Testis (tissue), 3 donors: ENCODE results near the gene EPN1. TPM values are rescaled to one million over a fixed set of nuclear protein-coding genes. Genes with fewer than 3 reads are reported as not detected.

Source experiments
- DNase-seq: peaks from one replicate; pipeline ENCODE4 v3.0.0-alpha.2; 2019
- H3K27ac ChIP-seq, 2 donors: fragments of 200-600 bp; sonication (generic); one replicate each; pipeline ENCODE4 v1.5.1; 2019
- H3K27me3 ChIP-seq: fragments of 200-600 bp; sonication (generic); one replicate; pipeline ENCODE4 v1.5.1; 2019
- H3K36me3 ChIP-seq: fragments of 200-600 bp; sonication (generic); one replicate; pipeline ENCODE4 v1.5.1; 2017; ENCODE audit warnings: low read depth; ENCODE audit errors: missing control alignments
- H3K4me1 ChIP-seq: fragments of 200-600 bp; sonication (generic); one replicate; pipeline ENCODE4 v1.5.1; 2019
- H3K4me3 ChIP-seq, 2 donors: fragments of 200-600 bp; sonication (generic); one replicate each; pipeline ENCODE4 v1.5.1; 2017 to 2019
- H3K9me3 ChIP-seq: fragments of 200-600 bp; sonication (generic); one replicate; pipeline ENCODE4 v1.5.1; 2017
- POLR2A ChIP-seq: fragments of 450-650 bp; IDR thresholded peaks from one replicate; pipeline ENCODE4 v1.6.1; 2017; ENCODE audit warnings: antibody characterized with exemption, mild to moderate bottlenecking, moderate library complexity
- WGBS, 2 donors: methylation state at CpG; one replicate each; pipeline ENCODE4 v1.1.5; 2018; 5-methylcytosine and 5-hydroxymethylcytosine counted together
- intact Hi-C: fragments of 100-400 bp; cut with DNase I; formaldehyde crosslinking; loops from one replicate; pipeline ENCODE4 v1.15.1; 2023; ENCODE audit warnings: low total_unique reads
- polyA plus RNA-seq: library from polyadenylated mRNA; stranded (reverse); fragments of 350-450 nt; fragmentation: Illumina TruSeq; extraction: RNeasy Lipid Tissue Mini Kit (QIAGEN cat#74804); gene quantifications from one replicate; pipeline ENCODE4 v1.2.3, GENCODE V29; 2014; ENCODE audit warnings: low read depth, low replicate concordance; ENCODE audit not compliant: insufficient read depth
- total RNA-seq, 2 donors: library from RNA; depleted of rRNA; stranded (reverse); fragments of >200 nt; gene quantifications; one replicate each; pipeline ENCODE4 v1.2.3, GENCODE V29; 2016
- TF ChIP-seq, protein P1 (sequence below), 3 experiments: fragments of 450-650 bp in 2 of 3; fragments of 200-600 bp in 1 of 3; sonication (generic) in 1 of 3; IDR thresholded peaks; one replicate each; pipeline ENCODE4 v1.5.1; 2016 to 2019; ENCODE audit warnings: antibody characterized with exemption in 3 of 3, mild to moderate bottlenecking in 2 of 3, moderate library complexity in 1 of 3

Gene EPN1
- total and polyA plus RNA-seq, 3 donors from 2014 or later = 134 to 303 (median 176) TPM

DNA sequence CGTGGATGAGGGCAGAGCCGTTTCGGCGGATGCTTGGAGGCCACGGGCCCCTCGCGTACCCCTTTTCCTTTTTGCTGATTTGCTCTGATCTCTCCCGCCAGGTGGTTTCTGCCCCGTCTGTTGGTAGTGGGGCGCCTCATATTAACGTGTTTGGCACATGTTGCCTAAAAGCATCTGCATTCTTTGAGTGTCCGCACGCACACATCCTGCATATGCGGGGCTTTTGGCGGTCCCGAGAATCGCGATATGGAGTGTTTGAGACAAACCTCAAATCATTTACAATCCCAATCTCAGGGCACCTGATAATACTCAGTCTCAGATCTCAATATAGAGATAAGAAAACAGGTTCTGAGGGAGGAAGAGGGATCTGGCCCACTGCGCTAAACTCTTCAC is 19.4 kb upstream of the EPN1 start:
- 0 to 1% methylated on average over 19 of the region's 19 CpGs for WGBS, 2 donors
- Histone ChIP-seq H3K36me3 (no peaks in the 10 kb centered on the region), H3K27ac (peak overlapping the region; percentile 96 to 100), H3K4me3 (peak overlapping the region; percentile 82 to 97), H3K27me3 (no peaks in the 10 kb centered on the region), H3K4me1 (peaks cover 49% of the 10 kb centered on the region), H3K9me3 (no peaks in the 10 kb centered on the region)
- intact Hi-C loops = no loop called here
- no peak for DNase-seq
- TF ChIP-seq, protein P1, sequence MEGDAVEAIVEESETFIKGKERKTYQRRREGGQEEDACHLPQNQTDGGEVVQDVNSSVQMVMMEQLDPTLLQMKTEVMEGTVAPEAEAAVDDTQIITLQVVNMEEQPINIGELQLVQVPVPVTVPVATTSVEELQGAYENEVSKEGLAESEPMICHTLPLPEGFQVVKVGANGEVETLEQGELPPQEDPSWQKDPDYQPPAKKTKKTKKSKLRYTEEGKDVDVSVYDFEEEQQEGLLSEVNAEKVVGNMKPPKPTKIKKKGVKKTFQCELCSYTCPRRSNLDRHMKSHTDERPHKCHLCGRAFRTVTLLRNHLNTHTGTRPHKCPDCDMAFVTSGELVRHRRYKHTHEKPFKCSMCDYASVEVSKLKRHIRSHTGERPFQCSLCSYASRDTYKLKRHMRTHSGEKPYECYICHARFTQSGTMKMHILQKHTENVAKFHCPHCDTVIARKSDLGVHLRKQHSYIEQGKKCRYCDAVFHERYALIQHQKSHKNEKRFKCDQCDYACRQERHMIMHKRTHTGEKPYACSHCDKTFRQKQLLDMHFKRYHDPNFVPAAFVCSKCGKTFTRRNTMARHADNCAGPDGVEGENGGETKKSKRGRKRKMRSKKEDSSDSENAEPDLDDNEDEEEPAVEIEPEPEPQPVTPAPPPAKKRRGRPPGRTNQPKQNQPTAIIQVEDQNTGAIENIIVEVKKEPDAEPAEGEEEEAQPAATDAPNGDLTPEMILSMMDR (IDR thresholded peaks at IDR 0.05) = no peak
- TF ChIP-seq POLR2A = no peak

GRCh38 chr19:55656552-55656951 is 18.5 kb upstream of the EPN1 start:
- H3K27ac ChIP-seq = no peak overlapping the region
- intact Hi-C loops = no loop called here
- 31 to 39% methylated on average over 7 of the region's 7 CpGs for WGBS, 2 donors

DNA sequence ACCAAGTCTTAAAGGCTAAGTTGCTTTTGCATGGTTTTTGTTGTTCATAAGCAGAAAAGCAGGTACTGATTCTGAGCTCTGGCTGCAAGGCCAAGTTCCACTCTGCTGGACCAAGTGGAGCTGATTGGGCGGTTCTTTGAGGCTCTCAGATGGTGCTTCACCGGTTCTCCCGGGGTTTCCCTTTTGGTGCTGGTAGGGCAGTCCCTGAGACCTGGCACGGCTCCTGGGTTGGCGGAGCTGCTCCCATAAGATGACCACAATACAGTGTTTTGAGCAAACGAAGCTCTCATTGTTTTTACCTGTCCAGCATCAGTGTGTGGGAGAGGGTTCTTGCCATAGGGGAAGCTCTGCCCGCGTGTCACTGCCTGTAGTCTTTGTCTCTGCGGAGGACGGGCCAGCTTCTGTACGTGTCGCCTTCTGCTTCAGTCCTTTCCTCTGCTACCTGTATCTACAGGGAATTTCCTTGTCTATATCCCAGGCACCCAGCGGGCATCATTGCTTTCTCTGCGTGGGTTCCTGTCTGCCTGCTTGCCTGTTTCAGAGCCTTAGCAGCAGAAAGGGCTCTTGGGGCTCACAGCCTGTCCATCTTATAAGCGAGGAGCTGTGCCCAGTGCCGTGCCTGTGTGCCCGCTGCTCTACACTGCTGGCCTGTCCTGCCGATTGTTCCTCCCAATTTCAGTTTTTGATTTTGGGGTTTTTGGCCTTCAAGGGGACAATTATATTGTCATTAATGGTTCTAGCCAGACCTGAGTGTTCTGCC is 17.9 kb upstream of the EPN1 start:
- WGBS, 2 donors = 23 to 26% methylated on average over 13 to 18 of the region's 18 CpGs
- Histone ChIP-seq H3K27me3 (no peaks in the 10 kb centered on the region), H3K9me3 (no peaks in the 10 kb centered on the region), H3K4me1 (peaks cover 58% of the 10 kb centered on the region), H3K27ac (no peak overlapping the region), H3K4me3 (peak overlapping the region in 1 of 2 donors; percentile 82), H3K36me3 (no peaks in the 10 kb centered on the region)
- intact Hi-C loops = no loop called here
- no peak for DNase-seq
- TF ChIP-seq POLR2A = no peak
- TF ChIP-seq, protein P1 (IDR thresholded peaks at IDR 0.05) = no peak

More at GRCh38 chr19:55656552-55656951, 18.5 kb upstream of the EPN1 start:
- H3K27me3 ChIP-seq = no peaks in the 10 kb centered on the region
- H3K4me3 ChIP-seq = peak overlapping the region in 1 of 2 donors; percentile 82
- H3K36me3 ChIP-seq = no peaks in the 10 kb centered on the region
- peaks cover 55% of the 10 kb centered on the region for H3K4me1 ChIP-seq
- H3K9me3 ChIP-seq = no peaks in the 10 kb centered on the region
- no peak for DNase-seq
- no peak for TF ChIP-seq POLR2A
- TF ChIP-seq, protein P1 (IDR thresholded peaks at IDR 0.05) = no peak

DNA sequence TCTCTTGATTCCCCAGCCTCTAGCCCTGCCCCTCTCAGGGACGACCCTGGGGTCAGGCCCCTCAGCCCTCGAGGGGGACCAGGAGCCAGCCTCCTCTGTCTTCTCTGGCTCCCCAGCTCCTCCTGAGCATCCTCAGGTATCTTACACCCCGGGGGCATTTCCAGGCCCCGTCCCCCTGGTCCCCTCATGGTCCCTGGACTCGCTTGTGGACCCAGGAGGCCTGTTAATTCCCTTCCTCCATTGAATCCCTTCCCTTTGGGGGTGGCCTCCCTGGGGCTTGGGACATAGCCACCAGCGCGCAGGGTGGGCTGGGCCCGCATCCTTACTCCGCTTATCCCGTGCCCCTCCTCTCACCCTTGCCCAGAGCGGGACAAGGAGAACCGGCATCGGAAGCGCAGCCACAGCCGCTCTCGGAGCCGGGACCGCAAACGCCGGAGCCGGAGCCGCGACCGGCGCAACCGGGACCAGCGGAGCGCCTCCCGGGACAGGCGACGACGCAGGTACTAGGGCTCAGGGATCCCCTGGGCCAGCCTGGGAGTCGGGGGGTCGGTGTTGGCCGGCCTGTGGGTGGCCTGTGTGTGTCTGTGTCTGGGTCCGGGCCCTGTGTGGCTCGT is 16.1 kb upstream of the EPN1 start:
- peak overlapping the region; percentile 66 to 69 for H3K27ac ChIP-seq
- 79 to 80% methylated on average over 8 to 37 of the region's 37 CpGs for WGBS, 2 donors
- H3K27me3 ChIP-seq = no peaks in the 10 kb centered on the region
- DNase-seq = no peak
- intact Hi-C loops = no loop called here
- H3K9me3 ChIP-seq = no peaks in the 10 kb centered on the region
- H3K4me1 ChIP-seq = peaks cover 65% of the 10 kb centered on the region
- no peak overlapping the region for H3K4me3 ChIP-seq
- no peak for TF ChIP-seq POLR2A
- TF ChIP-seq, protein P1 (IDR thresholded peaks at IDR 0.05) = no peak
- no peaks in the 10 kb centered on the region for H3K36me3 ChIP-seq
